ENCODE measurements around the gene KIR3DL3. TPM values are rescaled to one million over a fixed set of nuclear protein-coding genes. Genes with fewer than 3 reads are reported as not detected.
"Not testable (repeated sequence)": the region's sequence is repeated elsewhere in the genome, so short reads cannot be mapped to it uniquely, and the experiment has no call there.

The KIR3DL3 gene
- total RNA-seq, 5 donors from 2014 or later (not counting 1 experiment from before 2014, with no cell fraction given) = not detected

- H3K9me3 Mint-ChIP-seq = peaks cover 0 to 9% (median 0%) of the 10 kb centered on the region in 3 donors
- ChIA-PET CTCF (no interaction called here), POLR2A (no interaction called here)
- peaks cover 44 to 48% of the 10 kb centered on the region in 2 donors for H3K27me3 Mint-ChIP-seq
- Histone ChIP-seq H3K4me1 (ENCODE audit: control insufficient read depth in 1 of 2, extremely low read depth in 1 of 2, insufficient read depth in 2 of 2, low read length in 2 of 2) (peaks cover 0 to 4% of the 10 kb centered on the region in 2 experiments), H3K27me3 (replicated peaks in 1 of 2; ENCODE audit: control insufficient read depth in 2 of 2, extremely low read depth in 1 of 2, insufficient read depth in 2 of 2, low read length in 1 of 2) (peaks cover 0 to 25% of the 10 kb centered on the region in 2 experiments), H3K27ac (ENCODE audit: low read length) (no peak overlapping the region), H3K9me3 (no peaks in the 10 kb centered on the region), H3K36me3 (ENCODE audit: control insufficient read depth in 2 of 2, extremely low read depth in 1 of 2, insufficient read depth in 1 of 2, low read length in 1 of 2) (no peaks in the 10 kb centered on the region), H3K4me3 (ENCODE audit: control insufficient read depth in 1 of 2, extremely low read depth in 1 of 2, low read length in 1 of 2) (no peak overlapping the region)
- DNase-seq (no peak), ATAC-seq (replicated peaks in 1 of 4) (no peak)
- H3K36me3 Mint-ChIP-seq = no peaks in the 10 kb centered on the region
- H3K27ac Mint-ChIP-seq = no peak overlapping the region
- 81% methylated on average over 5 of the region's 9 CpGs for WGBS (ENCODE audit: insufficient coverage)
- H3K4me1 Mint-ChIP-seq = peaks cover 0 to 4% (median 0%) of the 10 kb centered on the region in 3 donors
- no peak overlapping the region for H3K4me3 Mint-ChIP-seq
These were observed 32.5 kb upstream of the KIR3DL3 start for GRCh38 chr19:54691582-54692297.

GRCh38 chr19:54692298-54692615, 32.0 kb upstream of the KIR3DL3 start:
- WGBS (ENCODE audit: insufficient coverage) = 69% methylated on average over 3 of the region's 4 CpGs
- peaks cover 0 to 9% (median 0%) of the 10 kb centered on the region in 3 donors for H3K9me3 Mint-ChIP-seq
- Histone ChIP-seq H3K9me3 (no peaks in the 10 kb centered on the region), H3K27ac (ENCODE audit: low read length) (no peak overlapping the region), H3K36me3 (ENCODE audit: control insufficient read depth in 2 of 2, extremely low read depth in 1 of 2, insufficient read depth in 1 of 2, low read length in 1 of 2) (no peaks in the 10 kb centered on the region), H3K4me1 (ENCODE audit: control insufficient read depth in 1 of 2, extremely low read depth in 1 of 2, insufficient read depth in 2 of 2, low read length in 2 of 2) (peaks cover 0 to 4% of the 10 kb centered on the region in 2 experiments), H3K4me3 (ENCODE audit: control insufficient read depth in 1 of 2, extremely low read depth in 1 of 2, low read length in 1 of 2) (no peak overlapping the region), H3K27me3 (replicated peaks in 1 of 2; ENCODE audit: control insufficient read depth in 2 of 2, extremely low read depth in 1 of 2, insufficient read depth in 2 of 2, low read length in 1 of 2) (peaks cover 0 to 28% of the 10 kb centered on the region in 2 experiments)
- ChIA-PET CTCF (no interaction called here), POLR2A (no interaction called here)
- H3K4me1 Mint-ChIP-seq = peaks cover 0 to 4% (median 0%) of the 10 kb centered on the region in 3 donors
- ATAC-seq (replicated peaks in 1 of 4) = no peak
- no peak overlapping the region for H3K4me3 Mint-ChIP-seq
- H3K36me3 Mint-ChIP-seq = no peaks in the 10 kb centered on the region
- H3K27ac Mint-ChIP-seq = no peak overlapping the region
- H3K27me3 Mint-ChIP-seq = peaks cover 40 to 43% of the 10 kb centered on the region in 2 donors
- no peak for DNase-seq

GRCh38 chr19:54694648-54695047, 29.6 kb upstream of the KIR3DL3 start:
- POLR2A ChIA-PET = interaction anchor here in 1 of 2 donors (0.7 kb wide), 1 partner anchor 148 kb away, joined by 3 read pairs; no protein-coding TSS in a partner anchor
- DNase-seq = peak in 4 of 35 experiments; percentile 4 to 17 (median 11)

GRCh38 chr19:54696117-54696548, 28.1 kb upstream of the KIR3DL3 start:
- Histone ChIP-seq H3K27ac (ENCODE audit: low read length) (no peak overlapping the region), H3K9me3 (no peaks in the 10 kb centered on the region), H3K36me3 (ENCODE audit: control insufficient read depth in 2 of 2, extremely low read depth in 1 of 2, insufficient read depth in 1 of 2, low read length in 1 of 2) (no peaks in the 10 kb centered on the region), H3K4me3 (ENCODE audit: control insufficient read depth in 1 of 2, extremely low read depth in 1 of 2, low read length in 1 of 2) (no peak overlapping the region), H3K4me1 (ENCODE audit: control insufficient read depth in 1 of 2, extremely low read depth in 1 of 2, insufficient read depth in 2 of 2, low read length in 2 of 2) (peaks cover 0 to 4% of the 10 kb centered on the region in 2 experiments), H3K27me3 (replicated peaks in 1 of 2; ENCODE audit: control insufficient read depth in 2 of 2, extremely low read depth in 1 of 2, insufficient read depth in 2 of 2, low read length in 1 of 2) (peaks cover 0 to 39% of the 10 kb centered on the region in 2 experiments)
- no peak for DNase-seq
- ChIA-PET POLR2A (no interaction called here), CTCF (no interaction called here)
- Mint-ChIP-seq H3K9me3 (peaks cover 0 to 9% (median 0%) of the 10 kb centered on the region in 3 donors), H3K4me3 (no peak overlapping the region), H3K36me3 (no peaks in the 10 kb centered on the region), H3K4me1 (peaks cover 0 to 4% (median 0%) of the 10 kb centered on the region in 3 donors), H3K27ac (no peak overlapping the region), H3K27me3 (peaks cover 37 to 52% of the 10 kb centered on the region in 2 donors)
- no peak for ATAC-seq (replicated peaks in 1 of 4)
- 29% methylated on average over 3 of the region's 8 CpGs for WGBS (ENCODE audit: insufficient coverage)

More at GRCh38 chr19:54694648-54695047, 29.6 kb upstream of the KIR3DL3 start:
- peaks cover 0 to 38% of the 10 kb centered on the region in 2 experiments for H3K27me3 ChIP-seq (replicated peaks in 1 of 2; ENCODE audit: control insufficient read depth in 2 of 2, extremely low read depth in 1 of 2, insufficient read depth in 2 of 2, low read length in 1 of 2)
- no peak overlapping the region for H3K27ac ChIP-seq (ENCODE audit: low read length)
- H3K4me1 Mint-ChIP-seq = peaks cover 0 to 4% (median 0%) of the 10 kb centered on the region in 3 donors
- H3K36me3 Mint-ChIP-seq = no peaks in the 10 kb centered on the region
- no peak for ATAC-seq (replicated peaks in 1 of 4)
- H3K27ac Mint-ChIP-seq = no peak overlapping the region
- H3K9me3 Mint-ChIP-seq = peaks cover 0 to 9% (median 0%) of the 10 kb centered on the region in 3 donors
- H3K36me3 ChIP-seq (ENCODE audit: control insufficient read depth in 2 of 2, extremely low read depth in 1 of 2, insufficient read depth in 1 of 2, low read length in 1 of 2) = no peaks in the 10 kb centered on the region
- WGBS (ENCODE audit: insufficient coverage) = 76% methylated on average over 4 of the region's 5 CpGs
- no peak overlapping the region for H3K4me3 ChIP-seq (ENCODE audit: control insufficient read depth in 1 of 2, extremely low read depth in 1 of 2, low read length in 1 of 2)
- peaks cover 42 to 45% of the 10 kb centered on the region in 2 donors for H3K27me3 Mint-ChIP-seq
- peaks cover 0 to 4% of the 10 kb centered on the region in 2 experiments for H3K4me1 ChIP-seq (ENCODE audit: control insufficient read depth in 1 of 2, extremely low read depth in 1 of 2, insufficient read depth in 2 of 2, low read length in 2 of 2)
- CTCF ChIA-PET = no interaction called here
- H3K4me3 Mint-ChIP-seq = no peak overlapping the region
- no peaks in the 10 kb centered on the region for H3K9me3 ChIP-seq

- ChIA-PET POLR2A (no interaction called here), CTCF (no interaction called here)
- Mint-ChIP-seq H3K4me1 (peaks cover 0 to 2% (median 0%) of the 10 kb centered on the region in 3 donors), H3K27me3 (peaks cover 32 to 49% of the 10 kb centered on the region in 2 donors), H3K36me3 (no peaks in the 10 kb centered on the region), H3K4me3 (no peak overlapping the region), H3K27ac (no peak overlapping the region), H3K9me3 (peaks cover 0 to 9% (median 0%) of the 10 kb centered on the region in 3 donors)
- H3K27me3 ChIP-seq (replicated peaks in 1 of 2; ENCODE audit: control insufficient read depth in 2 of 2, extremely low read depth in 1 of 2, insufficient read depth in 2 of 2, low read length in 1 of 2) = peaks cover 0 to 37% of the 10 kb centered on the region in 2 experiments
- H3K4me3 ChIP-seq (ENCODE audit: control insufficient read depth in 1 of 2, extremely low read depth in 1 of 2, low read length in 1 of 2) = no peak overlapping the region
- DNase-seq = no peak
- no peak for ATAC-seq (replicated peaks in 1 of 4)
- WGBS (ENCODE audit: insufficient coverage) = 60% methylated on average over 1 of the region's 2 CpGs
- H3K9me3 ChIP-seq = no peaks in the 10 kb centered on the region
- H3K27ac ChIP-seq (ENCODE audit: low read length) = no peak overlapping the region
- H3K36me3 ChIP-seq (ENCODE audit: control insufficient read depth in 2 of 2, extremely low read depth in 1 of 2, insufficient read depth in 1 of 2, low read length in 1 of 2) = no peaks in the 10 kb centered on the region
- H3K4me1 ChIP-seq (ENCODE audit: control insufficient read depth in 1 of 2, extremely low read depth in 1 of 2, insufficient read depth in 2 of 2, low read length in 2 of 2) = peaks cover 0 to 3% of the 10 kb centered on the region in 2 experiments
These were observed 27.5 kb upstream of the KIR3DL3 start for GRCh38 chr19:54696766-54697165.

- H3K27me3 ChIP-seq (replicated peaks in 1 of 2; ENCODE audit: control insufficient read depth in 2 of 2, extremely low read depth in 1 of 2, insufficient read depth in 2 of 2, low read length in 1 of 2) = peaks cover 0 to 36% of the 10 kb centered on the region in 2 experiments
- H3K4me1 Mint-ChIP-seq; H3K36me3 ChIP-seq (ENCODE audit: control insufficient read depth in 2 of 2, extremely low read depth in 1 of 2, insufficient read depth in 1 of 2, low read length in 1 of 2); H3K9me3 ChIP-seq; CTCF ChIA-PET; H3K27ac ChIP-seq (ENCODE audit: low read length); H3K36me3 Mint-ChIP-seq; DNase-seq; POLR2A ChIA-PET; ATAC-seq (replicated peaks in 1 of 4); H3K4me3 Mint-ChIP-seq; H3K9me3 Mint-ChIP-seq; H3K4me1 ChIP-seq (ENCODE audit: control insufficient read depth in 1 of 2, extremely low read depth in 1 of 2, insufficient read depth in 2 of 2, low read length in 2 of 2); H3K4me3 ChIP-seq (ENCODE audit: control insufficient read depth in 1 of 2, extremely low read depth in 1 of 2, low read length in 1 of 2); H3K27ac Mint-ChIP-seq: not testable (repeated sequence)
- H3K27me3 Mint-ChIP-seq = peaks cover 28 to 44% of the 10 kb centered on the region in 2 donors
- WGBS (ENCODE audit: insufficient coverage) = 82% methylated on average over 9 of the region's 13 CpGs
These were observed 26.5 kb upstream of the KIR3DL3 start for GRCh38 chr19:54697716-54698115.
